GM19455 (cell line): Measurements from ENCODE around the gene HDAC4.

ENCODE experiments used
- ATAC-seq: cut with Tn5 transposase; IDR thresholded peaks from one replicate; pipeline ENCODE4 v1.9.1; 2021; ENCODE audit not compliant: unreplicated experiment

Gene HDAC4

DNA sequence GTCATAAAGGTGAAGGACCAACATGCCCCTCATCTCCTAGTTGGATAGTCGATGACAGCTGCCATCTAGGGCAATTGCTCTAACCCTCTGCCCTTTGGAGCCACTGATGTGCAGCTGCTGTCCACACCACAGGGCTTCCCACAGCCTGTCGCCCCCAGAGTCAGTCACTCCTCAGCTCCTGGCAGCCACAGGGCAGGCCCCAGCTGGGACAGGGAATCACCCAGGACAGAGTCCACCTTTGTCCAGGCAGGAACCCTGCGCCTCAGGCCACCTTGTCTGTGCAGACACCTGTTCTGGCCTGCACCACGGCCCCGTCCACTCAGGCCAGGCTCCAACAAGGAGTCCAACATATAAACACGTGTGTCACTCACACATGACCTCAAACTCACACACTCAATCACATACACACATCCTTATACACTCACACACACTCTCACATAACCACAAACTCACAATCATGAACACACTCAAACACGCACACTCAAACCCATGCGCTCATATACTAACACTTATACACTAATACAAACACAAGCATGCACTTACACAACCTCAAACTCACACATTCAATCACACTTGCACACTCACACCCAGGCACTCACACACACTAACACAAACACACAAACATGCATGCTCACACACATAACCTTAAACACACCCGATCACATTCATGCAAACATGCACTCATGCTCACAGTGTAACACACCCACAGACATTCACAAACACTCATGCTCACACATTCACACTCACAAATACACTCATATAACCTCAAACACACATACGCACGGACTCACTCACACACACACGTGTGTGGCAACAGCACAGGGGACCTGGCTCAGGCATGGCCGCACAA, 29.7 kb downstream of the HDAC4 start:
- no peak for ATAC-seq

DNA sequence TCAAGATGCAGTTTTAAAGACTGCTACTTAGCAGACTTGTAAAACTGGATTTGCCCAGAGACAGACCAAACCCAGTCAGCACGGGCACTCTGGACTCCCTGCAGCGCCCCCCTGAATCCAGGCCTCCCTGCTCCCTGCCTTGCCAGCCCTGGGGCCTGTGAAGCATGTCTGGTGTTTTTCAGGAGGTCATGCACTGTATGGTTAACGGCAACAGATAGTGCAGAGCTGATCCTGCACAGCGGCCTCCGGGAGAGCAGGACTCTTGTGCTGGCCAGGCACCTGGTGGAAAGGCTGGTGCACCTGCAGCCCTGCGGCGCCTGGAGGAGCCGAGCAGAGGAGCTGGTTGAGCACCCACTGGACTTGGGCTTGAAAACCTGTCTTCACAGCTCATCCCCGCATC, 30.4 kb downstream of the HDAC4 start:
- no peak for ATAC-seq

DNA sequence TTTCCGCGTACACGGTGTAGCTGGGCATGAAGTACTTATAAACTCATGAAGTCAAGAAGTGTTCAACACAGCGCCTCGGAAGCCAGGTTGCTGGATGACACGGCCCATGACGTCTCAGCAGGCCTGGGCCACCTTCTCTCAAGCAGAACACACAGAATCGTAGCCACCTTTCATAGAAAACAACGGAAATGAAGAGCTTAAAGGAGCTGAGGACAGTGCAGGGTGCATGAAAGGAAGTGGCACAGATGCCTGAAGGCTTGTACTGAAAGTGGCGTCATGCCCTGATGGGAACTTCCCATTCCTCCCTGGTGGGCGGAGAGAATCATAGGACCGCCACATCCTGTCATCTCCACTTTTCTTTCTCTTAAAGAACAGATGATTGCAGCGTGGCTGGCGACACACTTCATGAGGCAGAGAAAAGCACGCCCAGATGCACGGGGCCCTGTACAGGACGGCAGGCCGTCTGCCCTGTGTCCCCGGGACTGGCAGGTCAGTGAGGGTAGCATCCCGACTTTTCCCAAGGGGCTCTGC, 31.1 kb downstream of the HDAC4 start:
- peak; percentile 60 for ATAC-seq

DNA sequence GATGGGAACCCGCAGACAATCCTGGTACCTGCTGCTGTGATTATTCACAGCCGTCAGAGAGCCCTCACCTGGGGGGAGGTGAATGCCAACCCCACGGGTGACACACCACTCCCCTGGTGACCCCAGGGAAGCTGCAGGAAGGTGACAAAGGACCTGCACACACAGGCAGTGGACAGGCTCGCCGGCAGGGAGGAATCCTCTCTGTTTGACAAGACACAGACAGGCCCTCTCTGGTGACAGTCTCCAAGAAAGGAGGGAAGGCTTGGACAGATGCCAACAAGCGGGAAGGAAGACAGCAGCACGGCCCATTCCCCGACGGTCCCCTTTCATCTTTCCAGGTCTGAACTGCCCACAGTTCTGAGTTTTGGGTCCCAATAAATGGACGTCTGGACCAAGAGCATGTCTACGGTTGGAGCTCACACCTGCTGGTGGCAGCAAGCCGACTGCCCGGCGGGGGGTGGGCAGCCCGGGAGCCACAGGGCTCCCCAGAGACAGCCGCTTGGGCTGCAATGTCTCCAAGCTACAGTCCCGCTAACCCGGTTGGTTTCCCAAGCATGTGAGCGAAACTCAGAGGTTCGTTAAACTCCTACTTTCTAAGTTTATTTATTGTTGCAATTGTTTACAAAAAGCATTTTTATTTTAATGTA, 31.8 kb downstream of the HDAC4 start:
- no peak for ATAC-seq

DNA sequence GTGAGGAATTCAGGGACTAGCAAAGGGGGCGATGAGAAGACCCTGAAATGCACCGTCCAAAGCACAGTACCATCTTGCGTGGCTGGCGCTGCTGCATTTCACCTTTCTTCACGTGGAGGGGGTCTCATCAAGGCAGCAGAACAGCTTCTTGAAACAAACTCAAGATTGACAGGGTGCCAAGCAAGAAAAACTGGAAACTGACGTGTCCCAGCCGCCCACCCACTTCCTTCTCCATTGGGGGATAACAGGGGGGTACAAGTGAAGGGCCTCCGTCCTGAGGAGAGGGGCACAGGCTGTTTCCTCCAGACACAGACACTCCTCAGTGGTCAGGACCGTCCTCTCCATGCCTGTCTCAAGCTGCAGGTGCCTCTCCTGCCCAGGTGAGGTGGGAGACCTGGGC, 32.5 kb downstream of the HDAC4 start:
- ATAC-seq, result no peak

DNA sequence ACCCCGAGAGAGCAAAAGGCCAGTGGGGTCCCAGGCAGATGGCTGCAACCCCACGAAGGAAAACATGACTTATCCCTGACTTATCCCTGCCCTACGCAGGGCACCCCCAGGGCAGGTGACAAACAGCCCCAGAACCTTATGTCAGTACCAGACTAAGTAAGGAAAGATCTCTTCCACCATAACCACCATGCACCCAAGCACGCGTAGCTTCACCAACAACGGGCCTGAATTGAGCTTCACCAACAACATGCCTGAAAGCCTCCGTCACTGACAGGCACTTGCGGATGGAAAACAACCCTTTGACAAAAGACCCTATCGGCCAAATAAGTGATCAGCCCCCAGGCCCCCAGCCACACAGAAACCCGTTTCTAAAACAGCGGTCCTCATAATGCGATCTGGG, 34.1 kb downstream of the HDAC4 start:
- ATAC-seq, result no peak

DNA sequence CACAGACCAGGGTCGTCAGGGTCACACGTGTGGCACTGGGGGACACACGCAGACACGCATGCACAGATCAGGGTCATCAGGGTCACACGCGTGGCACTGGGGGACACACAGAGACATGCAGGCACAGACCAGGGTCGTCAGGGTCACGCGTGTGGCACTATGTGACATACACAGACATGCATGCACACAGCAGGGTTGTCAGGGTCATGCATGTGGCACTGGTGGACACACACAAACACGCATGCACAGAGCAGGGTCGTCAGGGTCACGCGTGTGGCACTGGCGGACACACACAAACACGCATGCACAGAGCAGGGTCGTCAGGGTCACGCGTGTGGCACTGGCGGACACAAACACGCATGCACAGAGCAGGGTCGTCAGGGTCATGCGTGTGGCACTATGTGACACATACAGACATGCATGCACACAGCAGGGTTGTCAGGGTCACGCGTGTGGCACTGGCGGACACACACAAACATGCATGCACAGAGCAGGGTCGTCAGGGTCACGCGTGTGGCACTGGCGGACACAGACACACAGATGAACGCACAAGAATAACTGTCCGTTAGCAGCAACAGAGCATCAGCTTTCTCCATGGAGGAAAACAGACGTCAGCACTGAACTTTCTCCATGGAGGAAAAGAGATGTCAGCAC, 34.9 kb downstream of the HDAC4 start:
- ATAC-seq, result no peak

DNA sequence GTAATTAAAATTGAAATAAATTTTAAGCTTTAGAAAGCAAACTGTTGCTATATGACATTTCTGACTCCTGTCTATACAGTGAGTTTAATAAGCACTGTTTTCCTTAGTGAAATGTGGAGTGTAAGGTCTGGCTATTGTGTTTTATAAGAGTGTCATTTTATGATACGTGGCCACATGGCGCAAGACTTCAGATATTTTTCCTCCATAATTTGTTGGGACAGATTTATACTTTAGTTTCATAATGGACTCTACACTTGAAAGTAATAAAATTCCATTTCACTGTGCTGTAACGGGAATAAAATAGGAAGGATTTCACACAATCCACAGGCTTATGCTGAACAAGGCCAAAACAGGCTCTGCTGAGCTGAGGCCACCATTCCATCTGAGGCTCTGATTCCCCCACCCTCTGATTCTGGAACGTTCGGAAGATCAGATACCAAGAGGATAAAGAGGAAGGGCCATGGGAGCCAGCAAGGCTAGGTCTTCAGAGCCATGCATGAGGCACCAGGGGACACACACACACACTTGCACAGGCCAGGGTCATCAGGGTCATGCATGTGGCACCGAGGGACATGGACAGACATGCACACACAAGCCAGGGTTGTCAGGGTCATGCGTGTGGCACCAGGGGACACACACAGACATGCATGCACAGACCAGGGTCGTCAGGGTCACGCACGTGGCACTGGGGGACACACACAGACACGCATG, 35.6 kb downstream of the HDAC4 start:
- no peak for ATAC-seq

DNA sequence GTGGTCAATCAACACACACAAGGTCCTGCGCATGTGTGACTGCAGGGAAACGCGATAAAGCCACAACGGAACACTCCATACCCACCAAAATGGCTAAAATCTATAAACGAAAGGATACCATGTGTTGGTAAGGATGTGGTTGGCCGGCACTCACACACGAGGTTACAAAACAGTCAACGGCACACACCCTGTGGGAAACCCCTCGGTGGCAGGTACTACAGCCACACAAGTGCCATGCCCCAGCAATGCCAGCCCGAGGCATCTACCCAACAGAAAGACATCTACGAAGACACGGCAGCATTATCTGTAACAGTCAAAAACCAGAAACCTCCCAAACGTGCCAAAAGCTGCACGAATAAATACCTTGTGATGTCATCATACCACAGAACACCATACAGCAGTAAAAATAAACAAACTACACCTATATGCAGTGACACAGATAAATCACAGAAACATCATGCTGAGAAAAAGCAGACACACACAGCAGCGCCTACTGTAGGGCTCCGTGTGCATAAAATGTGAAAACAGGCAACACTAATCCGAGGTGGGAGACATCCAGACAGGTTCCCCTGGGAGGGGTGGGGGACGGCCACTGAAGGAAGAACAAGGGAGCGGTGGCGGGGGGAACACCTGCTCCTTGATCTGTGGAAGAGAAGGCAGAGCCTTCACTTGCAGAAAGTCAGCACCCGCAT, 36.7 kb downstream of the HDAC4 start:
- ATAC-seq, result no peak

DNA sequence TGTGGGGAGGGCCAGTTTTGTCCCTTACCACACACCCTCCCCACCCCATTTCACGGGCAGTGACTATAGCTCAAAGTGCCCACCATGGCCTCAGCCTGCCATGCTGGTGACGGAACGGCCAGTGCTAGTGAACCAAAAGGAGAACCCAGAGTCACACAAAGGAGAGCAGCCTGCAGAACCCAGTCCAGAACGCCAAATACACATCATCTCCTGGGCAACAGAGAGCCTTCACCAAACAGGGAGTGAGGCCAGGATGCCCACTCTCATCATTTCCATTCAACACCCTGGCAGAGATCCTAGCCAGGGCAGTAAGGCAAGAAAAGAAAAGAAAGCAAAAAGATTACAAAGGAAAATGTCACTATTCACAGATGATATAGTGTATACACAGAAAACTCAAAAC, 38.3 kb downstream of the HDAC4 start:
- no peak for ATAC-seq

DNA sequence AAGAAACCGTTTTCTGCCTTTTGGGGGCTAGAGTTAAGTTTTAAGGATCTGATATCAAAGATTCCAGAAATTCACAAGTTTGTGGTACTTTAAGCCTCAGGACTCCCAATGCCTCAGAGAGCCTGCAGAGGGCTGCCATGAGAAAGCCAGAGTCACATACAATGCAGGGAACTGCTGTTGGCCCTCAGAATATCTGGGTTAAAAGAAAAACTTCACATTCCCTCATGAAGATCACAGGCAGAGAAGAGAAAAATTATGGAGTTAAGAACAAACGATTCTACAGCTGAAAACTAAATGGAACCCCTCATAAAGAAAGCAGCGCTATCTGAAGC, 39.5 kb downstream of the HDAC4 start:
- no peak for ATAC-seq

DNA sequence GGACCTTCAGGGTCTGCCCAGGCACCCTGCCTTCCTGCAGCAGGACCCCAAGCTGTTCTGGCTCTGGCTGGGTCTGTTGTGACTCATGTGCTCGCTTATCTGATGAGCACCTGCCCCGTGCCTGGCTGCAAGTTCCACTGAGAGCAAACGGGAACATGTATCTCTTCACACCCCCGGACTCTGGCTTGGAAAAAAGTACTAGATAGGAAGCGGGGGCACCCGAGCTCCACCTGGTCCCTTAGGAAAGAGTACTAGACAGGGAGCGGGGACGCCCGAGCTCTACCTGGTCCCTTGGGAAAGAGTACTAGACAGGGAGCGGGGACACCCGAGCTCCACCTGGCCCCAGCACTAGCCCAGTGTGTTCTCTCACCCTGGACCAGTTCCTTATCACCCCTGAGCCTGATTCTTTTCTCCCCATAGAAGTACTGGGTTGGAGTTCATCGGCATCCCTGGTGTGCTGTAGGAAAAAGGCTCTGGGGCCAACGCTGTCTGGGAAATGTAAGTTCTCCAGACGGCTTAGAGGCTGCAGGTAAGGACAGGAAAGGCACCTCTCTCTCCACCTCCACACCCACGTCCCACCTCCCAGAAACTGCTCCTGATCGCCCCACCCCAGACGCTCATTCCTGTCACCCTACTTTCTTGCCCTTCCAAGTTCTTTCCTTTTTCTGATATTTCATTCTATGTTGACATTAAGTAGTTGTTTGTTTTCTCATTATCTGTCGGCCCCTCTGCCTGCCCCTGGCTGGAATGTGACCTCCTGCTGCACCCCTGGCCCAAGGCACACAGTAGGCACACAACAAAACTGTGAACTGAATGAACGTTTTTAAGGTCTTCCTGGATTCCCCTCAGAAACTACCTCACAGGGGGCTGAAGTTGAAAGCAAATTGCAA, 40.2 kb downstream of the HDAC4 start:
- ATAC-seq, result no peak

DNA sequence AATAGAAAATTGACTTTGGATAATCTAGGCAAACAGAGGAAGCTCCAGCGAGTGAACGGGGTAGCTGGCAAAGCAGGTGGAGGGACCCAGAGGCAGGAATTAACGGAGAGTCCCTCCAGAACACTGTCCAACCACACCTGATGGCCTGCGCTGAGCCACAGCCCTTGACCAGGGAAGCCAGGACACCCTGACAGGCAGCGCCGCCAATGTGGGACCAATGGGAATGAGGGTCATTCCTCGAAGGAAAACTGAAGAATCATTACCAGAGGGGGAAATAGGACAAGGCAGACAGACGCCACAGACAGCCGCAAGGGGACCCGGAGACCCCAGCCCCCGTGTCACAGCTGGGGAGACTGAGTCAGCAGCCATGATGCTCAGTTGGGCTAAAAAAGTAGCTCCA, 40.8 kb downstream of the HDAC4 start:
- no peak for ATAC-seq

DNA sequence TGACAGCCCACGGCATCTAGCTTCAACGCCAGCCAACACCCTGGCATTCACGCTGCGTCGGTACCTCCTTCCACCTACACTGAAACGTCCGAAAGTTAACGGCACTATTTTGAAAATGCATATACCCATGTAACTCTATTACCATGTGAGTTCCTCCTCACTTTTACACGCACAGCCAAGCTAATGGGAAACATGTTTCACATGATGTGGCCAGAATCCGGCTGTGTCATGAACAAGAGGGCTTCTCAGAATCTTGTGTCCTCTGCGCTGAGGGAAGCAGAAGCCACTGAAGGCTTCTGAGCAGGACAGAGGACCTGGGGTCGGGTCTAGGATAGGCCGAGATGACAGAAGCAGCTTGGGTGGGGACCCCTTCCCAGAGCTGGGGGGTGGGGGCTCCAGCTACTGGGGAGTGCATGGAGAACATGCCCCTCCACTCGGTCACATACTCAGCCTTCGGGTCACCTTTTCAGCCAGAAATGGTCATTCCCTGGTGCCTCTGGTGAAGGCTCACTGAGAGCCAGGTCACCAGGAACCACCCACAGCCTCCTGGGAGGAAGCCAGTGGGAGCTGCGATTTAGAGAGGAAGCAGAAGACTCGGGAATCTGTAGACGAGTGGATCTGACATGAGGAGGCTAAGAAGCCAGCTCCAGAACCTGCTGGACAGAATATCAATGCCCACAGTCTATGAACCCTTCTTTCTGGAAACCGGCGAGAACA, 41.5 kb downstream of the HDAC4 start:
- no peak for ATAC-seq

DNA sequence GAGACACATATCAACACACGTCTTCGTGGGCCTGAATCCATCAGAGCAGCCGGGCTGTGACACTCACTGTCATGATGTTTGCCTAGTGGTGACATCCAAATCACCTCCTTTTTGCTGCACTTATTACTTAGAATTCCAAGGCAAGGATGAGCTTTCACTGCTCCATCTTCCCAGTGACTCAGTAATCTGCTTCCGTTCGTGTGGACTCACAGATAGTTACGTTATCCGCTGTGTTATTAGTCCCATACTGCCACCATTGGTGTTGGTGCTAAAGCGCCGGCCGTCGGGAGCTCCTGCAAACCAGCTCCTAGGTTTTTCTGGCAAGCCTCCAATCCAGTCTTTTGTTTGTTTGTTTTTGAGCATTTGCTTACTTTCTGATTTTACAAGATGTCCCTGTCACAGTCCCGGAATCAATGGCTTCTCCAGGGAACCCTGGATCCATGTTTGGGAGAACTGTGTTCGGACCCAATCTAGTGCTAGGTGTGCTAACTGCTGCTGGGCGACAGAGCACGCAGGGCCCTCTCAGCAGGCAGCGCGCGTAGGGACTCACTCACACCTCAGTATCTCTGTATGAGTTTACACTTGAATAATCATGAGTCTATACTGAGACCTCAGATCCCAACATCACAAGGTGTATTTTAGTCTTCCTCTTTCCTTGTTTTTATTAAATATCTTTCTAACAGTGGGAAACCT, 42.6 kb downstream of the HDAC4 start:
- ATAC-seq, result no peak

DNA sequence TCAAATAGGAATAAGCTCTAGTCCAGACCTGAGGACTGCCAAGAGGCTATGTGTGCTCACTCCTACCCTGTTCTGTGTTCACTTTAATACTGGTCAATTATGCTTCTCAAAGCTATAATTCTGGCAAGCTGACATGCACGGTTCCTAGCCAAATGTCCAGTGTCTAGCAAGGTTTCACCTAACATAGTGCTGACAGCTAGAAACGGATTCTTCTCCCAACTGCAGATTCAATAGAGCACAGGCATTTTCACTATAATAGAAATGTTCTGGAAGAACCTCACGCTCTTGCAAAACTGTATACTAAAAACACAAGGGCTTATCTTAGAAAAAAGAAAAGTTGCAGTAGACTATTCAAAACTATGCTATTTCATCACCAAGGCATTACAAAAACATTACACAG, 45.1 kb downstream of the HDAC4 start:
- ATAC-seq, result no peak

DNA sequence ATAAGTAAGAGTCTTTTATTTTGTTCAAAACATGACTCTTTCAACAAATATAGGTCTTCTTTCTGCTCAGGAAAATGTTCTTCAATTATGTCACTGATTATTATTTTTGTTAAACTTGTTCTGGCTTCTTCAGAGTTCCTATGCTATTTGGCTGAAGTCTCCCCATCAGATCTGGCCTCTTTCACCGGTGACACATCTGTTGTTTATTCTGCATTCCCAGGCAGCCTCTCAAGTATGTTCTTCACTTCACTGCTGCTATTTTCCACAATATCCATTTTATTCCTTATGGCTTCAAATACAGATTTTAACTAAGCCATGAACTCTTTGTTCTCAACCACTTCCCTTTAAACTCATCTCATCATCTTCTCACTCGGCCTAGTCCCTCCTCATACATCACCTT, 45.7 kb downstream of the HDAC4 start:
- ATAC-seq, result no peak

DNA sequence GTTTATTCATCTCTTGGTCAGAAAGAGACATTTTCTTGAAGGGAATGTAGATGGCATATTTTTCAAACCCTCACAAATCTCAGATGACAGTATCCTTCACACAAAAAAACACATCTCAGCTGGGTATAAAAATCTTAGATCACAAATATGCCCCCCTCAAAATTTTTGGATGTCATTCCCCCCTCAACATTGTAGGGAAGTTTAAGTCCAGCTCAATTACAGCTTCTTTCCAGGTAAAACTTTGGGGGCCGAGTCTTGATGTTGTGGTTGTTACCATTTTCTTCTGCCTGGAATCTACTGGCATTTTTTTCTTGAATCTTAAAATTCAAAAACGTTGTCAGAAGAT, 46.1 kb downstream of the HDAC4 start:
- ATAC-seq, result no peak
